Naive B cell (primary cell): ENCODE data around the gene COX19. TPM values are rescaled to one million over a fixed set of nuclear protein-coding genes. Genes with fewer than 3 reads are reported as not detected.
A peak's percentile ranks its signal among the peaks of the same experiment; 100 is the strongest.

Experiments
- ATAC-seq, 2 donors: fragments of 150-1000 bp; cut with Tn5 transposase; 2 replicates each; pipeline ENCODE4 v1.10.0; 2021; ENCODE audit warnings: low read depth in 2 of 2, mild to moderate bottlenecking in 2 of 2, moderate library complexity in 2 of 2
- DNase-seq: peaks from one replicate; pipeline ENCODE4 v3.0.0; 2022
- H3K27ac Mint-ChIP-seq, 6 donors: one replicate each; pipeline ENCODE4 v1.8.0; 2020 to 2022; ENCODE audit warnings: mild to moderate bottlenecking in 6 of 6, mixed read lengths in 6 of 6, moderate library complexity in 5 of 6, inconsistent platforms in 2 of 6
- H3K27me3 Mint-ChIP-seq, 3 donors: one replicate each; pipeline ENCODE4 v1.8.0; 2021 to 2022; ENCODE audit warnings: mixed read lengths in 3 of 3, mild to moderate bottlenecking in 1 of 3
- H3K36me3 Mint-ChIP-seq, 2 donors: one replicate each; pipeline ENCODE4 v1.8.0; 2020 to 2022; ENCODE audit warnings: mixed read lengths in 2 of 2, inconsistent platforms in 1 of 2, mild to moderate bottlenecking in 1 of 2
- H3K4me1 Mint-ChIP-seq, 3 donors: one replicate each; pipeline ENCODE4 v1.8.0; 2020 to 2022; ENCODE audit warnings: mixed read lengths in 3 of 3, inconsistent platforms in 1 of 3, mild to moderate bottlenecking in 1 of 3, moderate library complexity in 1 of 3
- H3K4me3 Mint-ChIP-seq, 8 donors: one replicate each; pipeline ENCODE4 v1.8.0; 2020 to 2022; ENCODE audit warnings: mild to moderate bottlenecking in 8 of 8, mixed read lengths in 8 of 8, moderate library complexity in 8 of 8, inconsistent platforms in 2 of 8
- H3K9me3 Mint-ChIP-seq, 7 donors: one replicate each; pipeline ENCODE4 v1.8.0; 2020 to 2022; ENCODE audit warnings: mixed read lengths in 7 of 7, mild to moderate bottlenecking in 5 of 7, inconsistent platforms in 2 of 7, moderate library complexity in 1 of 7
- polyA plus RNA-seq, 6 donors: library from polyadenylated mRNA; unstranded; fragments of 300-500 nt; fragmentation: Illumina TruSeq; gene quantifications; one replicate each; pipeline ENCODE4 v1.2.3, GENCODE V29; 2021; ENCODE audit warnings: low read depth in 6 of 6

Gene COX19
- polyA plus RNA-seq, 6 donors from 2014 or later: 22.6 to 34.5 (median 27.0) TPM

- H3K4me1 Mint-ChIP-seq: peaks cover 4 to 14% (median 4%) of the 10 kb centered on the region in 3 donors
- peak within 1 kb of the TSS; percentile 71 to 86 (median 78) for H3K4me3 Mint-ChIP-seq
- peak; percentile 53 for DNase-seq
- peak; percentile 75 to 76 for ATAC-seq
- peak within 1 kb of the TSS in 3 of 6 donors; percentile 43 to 87 (median 79) for H3K27ac Mint-ChIP-seq
- peaks cover 0 to 11% (median 0%) of the 10 kb centered on the region in 3 donors for H3K27me3 Mint-ChIP-seq
- H3K36me3 Mint-ChIP-seq: no peaks in the 10 kb centered on the region
- H3K9me3 Mint-ChIP-seq: no peaks in the 10 kb centered on the region
These were observed 20.8 kb downstream of the COX19 start, which contains the start of gene ADAP1 for GRCh38 chr7:954330-955238. Gene ADAP1 (minus strand): TSS chr7:954680. CDS start chr7:954477, 203 bp downstream.

DNA sequence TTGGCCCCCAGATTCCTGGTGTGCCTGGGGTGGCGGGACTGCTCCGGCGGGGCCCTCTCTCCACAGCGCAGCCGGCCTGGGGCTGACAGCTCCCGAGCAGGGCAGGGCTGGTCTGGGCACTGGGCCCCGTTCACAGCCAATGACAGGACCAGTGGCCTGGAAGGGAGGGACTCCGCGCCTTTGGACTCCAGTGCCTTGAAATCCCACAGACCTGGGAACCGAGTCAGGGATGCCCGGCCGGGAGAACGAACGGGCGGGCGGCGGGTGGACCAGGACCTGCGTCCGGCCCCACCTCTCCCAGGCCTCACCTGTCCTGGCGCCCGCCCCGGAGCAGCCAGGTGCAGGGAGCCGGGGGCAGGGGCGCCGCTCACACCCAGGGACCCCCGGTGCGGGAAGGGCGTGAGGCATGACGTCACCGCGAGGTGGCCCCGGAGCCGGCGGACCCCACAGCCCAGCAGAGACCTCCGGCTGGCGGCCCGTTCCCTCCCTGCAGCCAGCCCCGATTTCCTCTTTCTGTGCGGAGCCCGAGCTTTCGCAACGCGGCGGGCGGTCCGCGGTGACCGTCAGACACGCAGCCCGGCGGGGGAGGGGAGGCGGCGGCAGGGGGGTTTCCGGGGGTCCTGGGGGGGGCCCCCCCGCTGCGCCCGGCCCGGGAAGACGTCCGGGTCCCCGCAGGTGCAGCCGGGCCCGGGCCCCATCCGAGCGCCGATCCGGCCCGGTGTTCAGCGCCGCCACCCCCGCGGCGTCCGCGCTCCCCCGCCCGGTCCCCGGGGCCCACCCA is 21.6 kb downstream of the COX19 start:
- peaks cover 0 to 11% (median 6%) of the 10 kb centered on the region in 3 donors for H3K27me3 Mint-ChIP-seq
- no peak overlapping the region for H3K27ac Mint-ChIP-seq
- H3K9me3 Mint-ChIP-seq: no peaks in the 10 kb centered on the region
- ATAC-seq: peak; percentile 23 to 27
- peak overlapping the region in 6 of 8 donors; percentile 12 to 72 (median 54) for H3K4me3 Mint-ChIP-seq
- DNase-seq: peak; percentile 28
- H3K4me1 Mint-ChIP-seq: peaks cover 4 to 14% (median 7%) of the 10 kb centered on the region in 3 donors
- no peaks in the 10 kb centered on the region for H3K36me3 Mint-ChIP-seq

DNA sequence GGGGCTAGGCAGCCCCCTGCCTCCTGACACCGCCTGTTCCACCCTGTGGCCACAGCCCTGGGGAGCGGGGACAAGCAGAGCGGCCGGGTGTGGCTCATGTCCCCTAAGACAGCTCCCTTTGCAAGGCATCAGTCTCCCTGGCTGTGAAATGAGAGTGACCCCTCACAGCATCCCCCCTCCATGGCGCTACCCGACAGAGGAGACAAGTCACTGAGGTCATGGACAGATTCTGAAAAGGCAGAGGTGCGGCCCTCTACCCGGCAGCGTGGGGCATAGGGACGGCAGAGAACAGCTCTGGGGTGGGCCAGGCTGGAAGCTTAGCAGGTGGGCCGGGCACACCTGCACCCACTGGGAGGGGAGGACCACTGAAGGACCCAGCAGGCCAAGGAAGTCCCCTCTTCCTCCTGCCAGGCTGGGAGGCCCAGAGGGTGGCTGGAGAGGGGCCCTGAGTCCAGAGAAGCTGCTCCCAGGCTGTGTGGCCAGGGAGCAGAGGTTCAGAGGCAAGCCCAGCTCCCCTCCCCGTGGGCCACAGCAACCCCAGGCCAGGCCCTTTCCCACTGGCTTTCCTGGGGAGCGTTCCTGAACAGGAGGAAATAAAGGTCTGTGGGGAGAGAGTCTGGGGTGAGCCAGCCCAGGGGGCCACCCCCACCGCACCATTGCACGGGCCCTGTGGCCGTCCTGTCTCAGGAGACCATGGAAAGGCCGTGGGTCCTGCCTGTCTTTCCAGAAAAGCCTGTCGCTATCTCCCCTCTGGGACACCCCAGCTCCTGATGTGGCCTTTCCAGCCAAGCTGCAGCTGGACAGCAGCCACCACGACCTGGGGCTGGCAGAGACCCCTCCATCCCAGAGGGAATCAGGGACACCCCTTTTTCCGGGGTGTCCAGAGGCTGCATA is 22.6 kb downstream of the COX19 start:
- ATAC-seq: no peak
- no peaks in the 10 kb centered on the region for H3K9me3 Mint-ChIP-seq
- peaks cover 0 to 11% (median 8%) of the 10 kb centered on the region in 3 donors for H3K27me3 Mint-ChIP-seq
- no peaks in the 10 kb centered on the region for H3K36me3 Mint-ChIP-seq
- peak overlapping the region in 5 of 8 donors; percentile 19 to 70 (median 44) for H3K4me3 Mint-ChIP-seq
- no peak for DNase-seq
- H3K4me1 Mint-ChIP-seq: peaks cover 4 to 14% (median 11%) of the 10 kb centered on the region in 3 donors
- H3K27ac Mint-ChIP-seq: peak overlapping the region in 1 of 6 donors; percentile 36

GRCh38 chr7:951881-952547 is 23.3 kb downstream of the COX19 start:
- Mint-ChIP-seq H3K4me1 (peaks cover 4 to 14% (median 11%) of the 10 kb centered on the region in 3 donors), H3K27ac (peak overlapping the region in 1 of 6 donors; percentile 36), H3K4me3 (peak overlapping the region in 4 of 8 donors; percentile 19 to 70 (median 32)), H3K27me3 (peaks cover 0 to 8% (median 7%) of the 10 kb centered on the region in 3 donors), H3K9me3 (no peaks in the 10 kb centered on the region), H3K36me3 (no peaks in the 10 kb centered on the region)
- ATAC-seq (no peak), DNase-seq (no peak)

DNA sequence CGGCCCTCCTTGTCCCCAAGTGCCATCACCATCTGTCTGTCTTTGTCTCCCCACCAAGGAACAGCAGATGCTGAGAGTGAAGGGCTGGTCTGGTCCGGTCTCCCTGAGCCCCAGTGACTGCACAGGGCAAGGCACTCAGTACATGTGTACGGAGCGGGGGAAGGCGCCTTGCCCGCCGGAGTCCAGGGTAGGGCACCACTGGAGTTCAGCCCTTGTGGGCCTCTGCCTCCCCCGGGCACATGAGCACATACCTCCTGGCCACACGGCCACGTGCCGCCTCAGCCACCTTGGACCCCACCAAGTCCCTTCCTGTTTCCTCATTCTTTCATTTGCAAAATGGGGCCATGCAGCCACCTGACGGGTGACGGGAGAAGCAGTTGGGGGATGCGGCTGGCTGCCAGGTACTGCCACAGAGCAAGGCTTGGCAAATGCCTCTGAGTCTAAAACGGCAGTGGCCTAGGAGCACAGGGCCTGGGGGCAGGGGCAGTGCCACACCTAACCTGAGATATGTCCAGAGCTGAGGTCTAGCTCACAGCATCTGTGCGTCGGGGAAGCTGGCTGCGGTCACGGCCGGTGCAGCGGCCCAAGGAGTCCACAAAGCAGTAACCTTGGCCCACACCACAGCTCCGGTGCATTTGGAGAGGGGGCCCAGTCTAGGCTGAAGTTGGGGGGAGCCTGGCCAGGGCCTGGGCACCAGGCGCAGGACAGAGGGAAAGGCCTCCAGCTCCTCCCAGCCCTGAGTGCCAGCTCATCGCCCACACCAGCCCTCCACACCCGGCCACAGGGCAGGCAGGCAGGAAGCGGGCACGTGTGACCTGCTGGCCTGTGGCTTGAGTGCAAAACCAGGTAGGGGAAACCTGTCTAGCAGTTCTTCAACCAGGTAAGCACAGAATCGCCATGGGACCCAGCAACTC is 26.1 kb downstream of the COX19 start:
- DNase-seq (no peak), ATAC-seq (no peak)
- no peak overlapping the region for H3K27ac Mint-ChIP-seq
- no peaks in the 10 kb centered on the region for H3K9me3 Mint-ChIP-seq
- peaks cover 0 to 8% (median 0%) of the 10 kb centered on the region in 3 donors for H3K27me3 Mint-ChIP-seq
- H3K4me3 Mint-ChIP-seq: no peak overlapping the region
- H3K4me1 Mint-ChIP-seq: peaks cover 0 to 11% (median 10%) of the 10 kb centered on the region in 3 donors
- H3K36me3 Mint-ChIP-seq: no peaks in the 10 kb centered on the region

DNA sequence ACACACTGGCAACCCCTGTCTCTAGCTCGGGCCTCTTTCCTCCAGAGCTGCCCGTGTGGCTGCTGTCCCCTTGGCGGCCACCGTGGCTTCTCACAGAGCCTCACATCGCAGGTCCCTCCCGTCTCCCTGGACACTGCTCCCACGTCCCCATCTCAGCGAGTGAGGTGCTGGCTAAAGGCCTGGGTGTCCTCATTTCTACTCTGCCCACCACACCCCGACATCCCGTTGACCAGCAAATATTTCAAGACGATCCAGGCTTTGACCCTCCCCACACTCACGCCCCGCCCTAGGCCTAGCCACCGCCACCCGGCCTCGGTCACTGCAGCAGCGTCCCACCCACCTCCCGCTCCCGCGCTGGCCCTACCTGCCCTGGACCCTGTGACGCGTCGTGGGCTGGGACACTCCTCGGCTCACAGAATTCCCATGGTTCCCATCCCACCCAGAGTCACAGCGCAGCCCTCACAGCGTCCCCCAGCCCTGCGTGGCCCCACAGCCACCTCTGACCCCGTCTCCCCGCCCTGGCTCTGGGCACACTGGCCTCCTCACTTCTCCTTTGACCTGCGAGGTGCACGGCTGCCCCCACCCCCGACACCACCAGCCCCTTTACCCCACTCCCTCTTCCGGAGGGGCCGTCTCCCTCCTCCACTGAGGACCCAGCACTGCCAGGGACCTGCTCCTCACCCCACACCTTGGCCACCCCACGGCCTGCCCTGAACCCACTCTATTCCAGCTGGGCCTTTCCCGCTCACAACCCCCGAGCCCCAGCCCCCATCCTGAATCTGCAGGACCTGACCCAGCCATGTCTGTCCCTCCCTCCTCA is 27.7 kb downstream of the COX19 start:
- DNase-seq: no peak
- no peak overlapping the region for H3K27ac Mint-ChIP-seq
- ATAC-seq: no peak
- H3K4me1 Mint-ChIP-seq: peaks cover 0 to 11% (median 10%) of the 10 kb centered on the region in 3 donors
- peak overlapping the region in 1 of 8 donors; percentile 42 for H3K4me3 Mint-ChIP-seq
- no peaks in the 10 kb centered on the region for H3K36me3 Mint-ChIP-seq
- no peaks in the 10 kb centered on the region for H3K9me3 Mint-ChIP-seq
- H3K27me3 Mint-ChIP-seq: peaks cover 0 to 8% (median 0%) of the 10 kb centered on the region in 3 donors

DNA sequence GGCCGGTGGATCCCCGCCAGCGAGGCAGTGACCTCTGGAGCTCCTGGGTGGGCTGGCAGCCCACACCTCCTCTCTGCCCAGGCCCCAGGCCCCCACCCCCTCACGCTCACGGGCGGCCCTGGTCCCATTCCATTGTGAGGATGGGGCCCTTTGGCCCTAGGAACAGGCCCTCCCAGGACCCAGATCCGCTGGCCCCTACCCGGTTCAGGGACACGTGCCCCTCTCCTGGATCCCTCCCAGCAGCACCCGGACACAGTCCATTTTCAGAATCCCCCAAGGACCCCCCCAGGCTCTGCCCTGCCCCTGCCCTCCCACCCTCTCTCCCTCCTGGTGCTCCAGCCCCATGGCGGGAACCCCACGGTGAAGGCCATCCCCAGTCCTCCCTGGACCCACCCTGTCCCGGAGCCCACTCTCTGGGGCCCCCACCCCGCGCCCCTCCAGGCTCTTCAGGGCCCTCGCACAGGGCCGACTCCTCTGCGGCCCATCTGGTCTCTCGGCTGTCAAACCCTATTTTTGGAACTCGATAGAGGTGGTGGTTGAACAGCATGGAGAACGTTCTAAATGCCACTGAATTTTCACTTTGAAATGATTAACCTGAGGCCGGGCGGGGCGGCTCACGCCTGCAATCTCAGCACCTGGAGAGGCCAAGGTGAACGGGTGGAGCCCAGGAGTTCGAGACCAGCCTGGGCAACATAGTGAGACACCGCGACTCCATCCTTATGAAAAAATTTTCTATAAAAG is 28.9 kb downstream of the COX19 start:
- Mint-ChIP-seq H3K27ac (no peak overlapping the region), H3K4me3 (no peak overlapping the region), H3K27me3 (peaks cover 0 to 18% (median 7%) of the 10 kb centered on the region in 3 donors), H3K4me1 (peaks cover 0 to 17% (median 10%) of the 10 kb centered on the region in 3 donors), H3K9me3 (peaks cover 0 to 4% (median 0%) of the 10 kb centered on the region in 7 donors), H3K36me3 (no peaks in the 10 kb centered on the region)
- no peak for DNase-seq
- ATAC-seq: no peak

GRCh38 chr7:945556-946255 is 29.6 kb downstream of the COX19 start:
- Mint-ChIP-seq H3K36me3 (no peaks in the 10 kb centered on the region), H3K4me1 (peaks cover 5 to 14% (median 12%) of the 10 kb centered on the region in 3 donors), H3K4me3 (no peak overlapping the region), H3K9me3 (peaks cover 0 to 8% (median 0%) of the 10 kb centered on the region in 7 donors), H3K27me3 (peaks cover 5 to 25% (median 12%) of the 10 kb centered on the region in 3 donors), H3K27ac (no peak overlapping the region)
- DNase-seq (no peak), ATAC-seq (no peak)

DNA sequence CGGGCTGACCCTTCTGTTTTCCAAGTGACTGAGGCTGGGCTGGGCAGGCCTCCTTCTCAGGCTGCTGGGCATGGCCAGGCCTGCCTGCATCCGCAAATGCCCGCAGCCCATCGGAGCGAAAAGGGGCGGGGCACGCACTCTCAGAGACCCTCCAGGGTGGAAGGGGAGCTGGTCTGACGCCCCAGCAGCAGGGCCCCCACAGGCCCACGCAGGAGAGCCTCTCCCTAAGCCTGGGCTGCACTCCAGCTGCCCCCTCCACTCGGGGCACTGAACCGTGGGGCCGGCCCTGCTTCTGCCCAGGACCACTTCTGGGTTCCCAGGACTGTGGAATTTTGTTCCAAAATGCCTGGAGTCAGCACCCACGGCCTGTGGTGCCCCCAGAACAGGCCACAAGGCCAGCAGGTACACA is 30.2 kb downstream of the COX19 start:
- H3K27ac Mint-ChIP-seq: no peak overlapping the region

GRCh38 chr7:944744-945143 is 30.6 kb downstream of the COX19 start:
- Mint-ChIP-seq H3K4me1 (peaks cover 3 to 13% (median 8%) of the 10 kb centered on the region in 3 donors), H3K4me3 (no peak overlapping the region)

More for the DNA sequence above, 30.2 kb downstream of the COX19 start:
- Mint-ChIP-seq H3K27me3 (peaks cover 6 to 25% (median 12%) of the 10 kb centered on the region in 3 donors), H3K9me3 (peaks cover 0 to 14% (median 5%) of the 10 kb centered on the region in 7 donors), H3K36me3 (no peaks in the 10 kb centered on the region), H3K4me3 (no peak overlapping the region), H3K4me1 (peaks cover 8 to 13% (median 8%) of the 10 kb centered on the region in 3 donors)
- ATAC-seq (no peak), DNase-seq (no peak)

More at GRCh38 chr7:944744-945143, 30.6 kb downstream of the COX19 start:
- Mint-ChIP-seq H3K9me3 (peaks cover 0 to 16% (median 9%) of the 10 kb centered on the region in 7 donors), H3K27me3 (peaks cover 6 to 25% (median 12%) of the 10 kb centered on the region in 3 donors), H3K27ac (no peak overlapping the region), H3K36me3 (no peaks in the 10 kb centered on the region)
- DNase-seq: no peak
- ATAC-seq: no peak
